NCI-H1930 (cell line): ENCODE measurements around the gene IGSF21.

Experiments
- DNase-seq, 2 experiments: peaks; one replicate each; lab custom pipeline; 2025; lab: John Stamatoyannopoulos, UW

IGSF21 gene

GRCh38 chr1:18263547-18264120 is 156.0 kb downstream of the IGSF21 start:
- DNase-seq = no peak

DNA sequence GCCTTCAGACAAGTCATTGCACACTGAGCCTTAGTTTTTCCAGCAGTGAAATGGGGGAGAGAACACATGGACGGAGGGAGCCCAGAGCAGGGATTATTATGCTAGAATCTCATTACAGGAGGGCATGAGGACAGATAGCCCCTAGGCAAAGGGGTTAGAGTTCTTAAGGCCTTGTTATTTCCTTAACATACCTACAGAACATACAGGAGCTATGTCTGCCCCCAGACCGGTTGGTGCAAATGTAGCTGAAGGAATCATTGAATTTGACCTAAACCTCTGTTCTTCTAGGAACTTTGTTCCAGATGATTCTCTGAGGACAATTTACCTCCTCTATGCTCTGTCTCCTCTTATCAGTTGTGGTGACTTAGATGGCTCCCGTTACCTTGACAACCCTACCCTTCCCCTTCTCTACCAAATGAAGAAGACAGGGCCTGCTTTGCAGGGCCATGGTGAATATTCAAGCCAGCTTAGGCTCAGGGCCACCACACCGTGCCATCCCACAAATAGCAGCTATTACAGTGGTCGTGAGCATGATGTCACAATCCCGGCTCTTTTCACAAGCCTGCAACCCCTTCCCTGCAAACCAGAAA is 156.9 kb downstream of the IGSF21 start:
- no peak for DNase-seq

- DNase-seq = no peak
Observed at GRCh38 chr1:18265641-18266040, 158.0 kb downstream of the IGSF21 start.

- DNase-seq = no peak
Observed at GRCh38 chr1:18266391-18266790, 158.8 kb downstream of the IGSF21 start.

DNA sequence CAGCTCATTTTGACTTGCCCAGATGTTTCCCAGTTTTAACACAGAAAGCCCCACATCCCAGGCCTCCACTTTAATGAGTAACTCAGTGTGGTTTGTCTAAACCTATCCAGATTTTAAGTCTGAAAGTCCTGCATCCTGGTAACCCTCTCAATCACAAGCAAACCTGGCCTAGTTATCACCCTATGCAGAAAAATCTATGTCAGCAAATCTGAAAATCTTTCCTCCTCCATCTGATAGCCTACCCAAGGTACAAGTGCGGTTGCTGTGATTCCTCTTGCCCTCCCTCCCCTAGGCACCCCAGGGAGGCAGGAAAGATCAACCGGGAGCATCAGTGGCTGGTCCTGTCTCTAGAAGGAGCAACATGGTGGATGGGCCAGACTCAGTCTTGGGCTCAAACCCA is 163.7 kb downstream of the IGSF21 start:
- DNase-seq = no peak

GRCh38 chr1:18278946-18279345 is 171.3 kb downstream of the IGSF21 start:
- no peak for DNase-seq

GRCh38 chr1:18279351-18280074 is 171.9 kb downstream of the IGSF21 start:
- DNase-seq = no peak

DNA sequence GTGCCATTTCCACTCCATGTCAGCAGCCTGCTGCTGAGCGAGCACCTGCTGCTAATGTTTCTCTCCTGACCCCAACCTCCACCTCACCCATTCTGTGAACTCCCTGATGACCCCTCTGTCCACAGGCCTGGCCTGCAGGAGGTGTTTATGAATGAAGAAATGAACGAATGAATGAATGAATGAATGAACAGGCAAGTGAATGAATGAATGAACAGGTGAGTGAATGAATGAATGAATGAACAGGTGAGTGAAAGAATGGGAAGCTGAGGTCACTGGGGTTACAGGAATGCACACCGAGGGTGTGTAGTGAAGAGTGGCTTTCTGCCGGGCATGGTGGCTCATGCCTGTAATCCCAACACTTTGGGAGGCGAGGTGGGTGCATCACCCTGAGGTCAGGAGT is 173.4 kb downstream of the IGSF21 start:
- DNase-seq = no peak

- no peak for DNase-seq
Observed at GRCh38 chr1:18282851-18283600, 175.4 kb downstream of the IGSF21 start.

GRCh38 chr1:18283601-18284385 is 176.2 kb downstream of the IGSF21 start:
- no peak for DNase-seq

DNA sequence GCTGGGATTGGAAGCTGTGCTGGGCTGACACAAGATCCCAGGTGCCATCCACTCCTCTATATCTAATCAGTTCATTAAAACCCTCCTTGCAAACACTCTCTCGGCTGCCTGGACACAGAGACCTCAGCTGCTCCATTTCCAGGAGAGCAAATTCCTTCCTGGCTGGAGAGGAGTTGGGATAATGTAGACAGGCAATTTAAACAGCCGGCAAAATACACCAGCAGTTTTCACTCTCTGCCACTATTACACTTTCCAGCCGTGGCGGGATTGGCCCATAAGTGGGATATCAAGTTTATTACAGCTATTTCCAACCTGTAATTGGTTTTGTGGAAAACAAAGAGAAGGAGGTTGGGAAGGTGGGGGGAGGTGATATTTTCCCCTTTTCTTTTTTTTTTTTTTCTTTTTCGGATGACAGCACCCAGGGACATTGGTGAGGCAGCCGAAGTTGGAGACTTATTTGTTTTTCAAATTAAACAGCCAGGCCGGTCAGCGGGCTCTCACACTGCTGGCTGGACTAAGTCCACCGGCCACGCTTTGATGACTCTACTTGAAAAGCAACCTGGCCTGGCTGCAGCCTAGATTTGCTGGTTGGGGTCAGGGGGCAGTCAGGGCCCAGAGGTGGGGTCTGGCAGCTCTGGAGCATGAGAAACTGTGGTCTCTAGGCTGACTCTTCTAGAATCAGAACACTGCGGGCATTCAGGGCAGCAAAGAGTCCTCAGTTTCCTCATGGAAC is 177.4 kb downstream of the IGSF21 start:
- no peak for DNase-seq

DNA sequence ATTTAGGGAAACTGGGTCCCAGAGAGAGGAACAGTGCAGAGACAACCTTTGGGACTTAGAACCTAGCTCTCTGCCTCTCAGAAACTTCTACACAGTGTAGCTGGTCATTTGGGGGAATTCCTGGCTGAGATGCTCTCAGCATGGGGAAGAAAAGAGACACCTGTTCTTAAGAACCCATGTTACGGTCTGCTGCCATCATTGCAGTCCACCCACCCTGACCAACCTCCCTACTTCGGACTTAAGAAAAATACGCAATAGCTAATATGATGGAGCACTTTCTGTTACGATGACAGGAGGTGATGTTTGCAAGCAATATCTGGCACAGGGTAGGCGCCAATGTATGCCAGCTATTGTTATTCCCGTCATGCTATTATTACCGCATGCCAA is 177.9 kb downstream of the IGSF21 start:
- no peak for DNase-seq

DNA sequence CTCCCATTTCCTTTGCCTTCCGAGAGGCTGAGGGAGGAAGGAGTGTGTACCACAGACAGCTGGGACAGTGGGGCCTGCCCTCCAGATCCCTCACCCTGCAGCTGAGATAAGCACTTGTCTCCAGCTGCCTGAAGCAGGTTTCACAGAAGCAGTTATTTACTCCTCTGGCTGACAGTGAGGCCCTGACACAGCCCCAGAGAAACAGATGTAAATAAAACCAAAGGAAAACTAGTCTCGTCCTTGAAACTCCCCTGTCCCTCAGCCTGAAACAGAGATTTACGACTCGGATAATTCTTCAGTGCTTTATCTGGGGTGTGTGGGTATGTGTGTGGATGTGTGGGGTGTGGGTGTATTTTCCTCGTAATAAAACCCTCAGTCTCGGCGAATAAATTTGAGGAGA is 181.1 kb downstream of the IGSF21 start:
- DNase-seq = no peak

DNA sequence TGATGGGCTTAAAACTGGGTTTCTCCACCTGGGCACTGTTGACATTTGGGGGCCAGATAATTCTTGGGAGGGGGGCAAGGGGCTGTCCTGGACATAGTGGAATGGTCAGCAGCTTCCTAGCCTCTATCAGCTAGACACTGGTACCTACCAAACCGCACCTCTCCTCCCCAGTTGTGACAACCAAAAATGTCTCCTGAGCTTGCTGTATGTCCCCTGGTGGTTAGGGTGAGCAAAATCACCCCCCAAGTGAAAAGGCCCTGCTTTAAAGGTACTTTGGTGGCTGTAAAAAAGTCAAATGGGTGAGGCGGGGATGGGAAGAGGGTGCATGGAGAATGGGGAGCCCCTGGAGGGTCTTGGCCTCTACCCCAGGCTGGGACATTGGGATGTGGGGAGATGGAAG is 182.0 kb downstream of the IGSF21 start:
- no peak for DNase-seq

DNA sequence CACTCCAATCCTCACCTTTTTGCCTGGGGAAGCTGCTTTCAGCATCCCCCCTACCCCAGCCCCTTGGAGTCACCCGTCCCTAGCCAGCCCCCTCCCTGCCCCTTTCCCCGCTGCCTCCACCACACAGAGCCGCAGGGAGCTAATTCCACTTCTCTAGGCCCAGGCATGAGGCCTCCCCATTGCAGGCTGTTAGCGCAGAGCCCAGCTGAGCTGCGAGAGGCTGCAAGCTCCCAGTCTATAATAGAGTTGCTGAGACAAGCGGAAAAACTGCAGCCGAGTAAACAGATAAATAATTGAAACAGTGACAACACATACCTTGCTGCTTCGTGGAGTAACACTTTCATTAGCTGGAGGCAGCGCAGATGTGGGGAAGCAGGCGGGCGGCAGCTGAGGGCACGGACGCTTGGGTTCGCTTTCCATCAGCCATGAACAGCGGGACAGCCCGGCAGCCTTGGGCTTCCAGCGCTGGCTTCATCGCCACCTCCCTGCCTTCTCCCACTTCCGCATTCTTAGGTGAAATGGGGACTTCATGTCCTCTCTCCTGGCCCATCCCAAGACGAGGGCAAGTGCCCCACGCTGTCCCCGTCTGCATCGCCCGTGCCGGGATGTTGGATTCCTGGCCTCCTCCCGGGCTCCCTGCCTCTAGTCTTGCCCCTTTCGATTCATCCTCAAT is 183.3 kb downstream of the IGSF21 start:
- no peak for DNase-seq

- no peak for DNase-seq
Observed at GRCh38 chr1:18292531-18292930, 184.9 kb downstream of the IGSF21 start.

DNA sequence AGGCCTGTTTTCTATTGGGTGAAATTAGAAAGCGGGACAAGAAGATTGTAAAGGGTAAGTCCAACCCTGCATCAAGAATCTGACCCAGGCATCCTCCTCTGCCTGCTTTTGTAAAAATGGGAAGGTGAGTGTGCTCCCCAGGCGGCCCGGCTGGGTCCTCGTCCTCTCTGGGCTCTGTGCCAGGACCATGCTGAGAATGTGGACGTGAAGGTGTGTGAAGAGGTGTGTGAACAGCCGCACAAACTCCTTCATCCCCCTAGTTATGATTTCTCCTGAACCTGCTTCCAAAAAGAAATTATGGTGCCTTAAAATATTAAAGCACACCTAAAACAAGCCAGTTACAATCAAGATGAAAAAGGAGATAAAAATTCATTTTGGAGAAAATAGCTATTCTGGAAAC is 185.7 kb downstream of the IGSF21 start:
- no peak for DNase-seq

DNA sequence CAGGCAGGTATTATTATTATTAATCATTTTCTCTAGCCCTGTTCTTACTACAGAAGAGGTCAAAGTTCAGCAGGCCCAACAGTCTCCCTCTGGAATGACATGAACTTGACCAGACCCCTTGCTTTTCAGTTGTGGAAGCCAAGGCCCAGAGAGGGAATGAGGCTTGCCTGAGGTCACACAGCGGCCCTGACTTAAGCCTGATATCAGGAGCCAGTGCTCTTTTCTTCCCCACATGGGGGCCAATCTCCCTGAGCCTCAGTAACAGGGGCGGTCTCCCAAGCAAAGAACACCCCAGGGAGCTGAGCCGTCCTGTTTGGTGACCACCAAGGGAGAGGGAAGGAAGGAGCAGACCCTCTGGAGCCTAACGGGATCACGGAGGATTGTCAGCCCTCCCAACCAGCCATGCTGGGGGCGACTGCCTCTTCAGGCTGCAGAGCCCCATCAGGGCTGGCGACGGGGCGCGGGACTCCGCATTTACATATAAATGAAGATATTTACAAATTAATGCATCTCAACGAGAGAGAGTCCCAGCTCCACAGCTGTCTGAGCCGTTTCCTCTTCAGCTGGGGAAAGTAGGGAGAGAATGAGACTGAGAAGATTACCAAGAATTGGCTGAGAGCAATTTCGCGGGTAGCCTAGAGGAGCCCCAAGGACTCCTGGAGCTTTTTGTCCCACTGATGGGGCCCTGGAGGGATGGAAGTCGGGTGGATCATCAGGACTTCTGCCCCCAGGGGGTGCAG is 187.0 kb downstream of the IGSF21 start:
- no peak for DNase-seq

- DNase-seq = no peak
Observed at GRCh38 chr1:18297896-18298648, 190.5 kb downstream of the IGSF21 start.
